Stomach (tissue), 4 donors: ENCODE measurements around the gene ITGA5.

ENCODE experiments used
- EP300 ChIP-seq: sonication (generic); formaldehyde crosslinking; IDR thresholded peaks from one replicate; pipeline ENCODE4 v1.6.1; 2017; ENCODE audit warnings: antibody characterized with exemption
- POLR2A ChIP-seq, 4 donors: fragments of 450-650 bp; IDR thresholded peaks; one replicate each; pipeline ENCODE4 v1.6.1; 2016; ENCODE audit warnings: antibody characterized with exemption in 4 of 4, control low read depth in 2 of 4, mild to moderate bottlenecking in 1 of 4, moderate library complexity in 1 of 4
- POLR2AphosphoS5 ChIP-seq, 3 donors: sonication (generic); formaldehyde crosslinking; IDR thresholded peaks; one replicate each; pipeline ENCODE4 v1.6.1; 2016; ENCODE audit warnings: antibody characterized with exemption in 3 of 3
- TF ChIP-seq, protein P1 (sequence below), 7 experiments: fragments of 450-650 bp in 4 of 7; fragments of 200-600 bp in 3 of 7; sonication (generic) in 3 of 7; IDR thresholded peaks; one replicate each; pipeline ENCODE4 v1.5.1; 2016 to 2019; ENCODE audit warnings: antibody characterized with exemption in 7 of 7, control low read depth in 2 of 7, mild to moderate bottlenecking in 1 of 7

DNA sequence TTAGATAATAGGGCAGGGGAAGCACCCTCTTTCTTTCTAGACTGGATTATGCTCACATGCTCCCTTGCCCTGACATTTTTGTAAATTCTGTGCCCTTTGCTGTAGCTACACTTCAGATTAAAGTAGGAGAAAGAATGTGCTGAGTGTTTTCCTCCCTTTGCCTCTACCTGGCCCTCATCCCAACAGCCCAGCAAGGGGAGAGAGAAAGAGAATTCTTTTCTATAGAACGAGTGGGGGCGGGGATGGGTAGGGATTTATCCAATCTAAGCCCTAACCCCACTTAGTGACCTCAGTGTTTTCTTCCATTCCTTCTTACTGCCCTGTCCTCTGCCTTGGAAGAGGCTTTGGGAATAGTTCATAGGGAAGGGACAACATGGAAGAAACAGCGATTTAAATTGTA is 68.3 kb downstream of the ITGA5 start:
- no peak for TF ChIP-seq POLR2A (IDR thresholded peaks at IDR 0.05)
- TF ChIP-seq POLR2AphosphoS5 (IDR thresholded peaks at IDR 0.05): no peak
- TF ChIP-seq, protein P1, sequence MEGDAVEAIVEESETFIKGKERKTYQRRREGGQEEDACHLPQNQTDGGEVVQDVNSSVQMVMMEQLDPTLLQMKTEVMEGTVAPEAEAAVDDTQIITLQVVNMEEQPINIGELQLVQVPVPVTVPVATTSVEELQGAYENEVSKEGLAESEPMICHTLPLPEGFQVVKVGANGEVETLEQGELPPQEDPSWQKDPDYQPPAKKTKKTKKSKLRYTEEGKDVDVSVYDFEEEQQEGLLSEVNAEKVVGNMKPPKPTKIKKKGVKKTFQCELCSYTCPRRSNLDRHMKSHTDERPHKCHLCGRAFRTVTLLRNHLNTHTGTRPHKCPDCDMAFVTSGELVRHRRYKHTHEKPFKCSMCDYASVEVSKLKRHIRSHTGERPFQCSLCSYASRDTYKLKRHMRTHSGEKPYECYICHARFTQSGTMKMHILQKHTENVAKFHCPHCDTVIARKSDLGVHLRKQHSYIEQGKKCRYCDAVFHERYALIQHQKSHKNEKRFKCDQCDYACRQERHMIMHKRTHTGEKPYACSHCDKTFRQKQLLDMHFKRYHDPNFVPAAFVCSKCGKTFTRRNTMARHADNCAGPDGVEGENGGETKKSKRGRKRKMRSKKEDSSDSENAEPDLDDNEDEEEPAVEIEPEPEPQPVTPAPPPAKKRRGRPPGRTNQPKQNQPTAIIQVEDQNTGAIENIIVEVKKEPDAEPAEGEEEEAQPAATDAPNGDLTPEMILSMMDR (IDR thresholded peaks at IDR 0.05): no peak
- no peak for TF ChIP-seq EP300
